HEK293 (cell line): Measurements from ENCODE around the gene ACTN3.
A peak's percentile ranks its signal among the peaks of the same experiment; 100 is the strongest.

Source experiments
- BCL11B ChIP-seq: fragments of 450-650 bp; formaldehyde crosslinking; IDR thresholded peaks from 2 replicates; pipeline ENCODE4 v1.5.1; 2016; ENCODE audit warnings: low read depth, missing biosample characterization, missing genetic modification characterization
- GLI4 ChIP-seq: fragments of 450-650 bp; formaldehyde crosslinking; IDR thresholded peaks from 2 replicates; pipeline ENCODE4 v1.5.1; 2016; ENCODE audit warnings: missing biosample characterization, missing genetic modification characterization
- HOXC10 ChIP-seq: sonication (generic); formaldehyde crosslinking; IDR thresholded peaks from 2 replicates; pipeline ENCODE4 v1.8.1; 2023; ENCODE audit warnings: mild to moderate bottlenecking, missing genetic modification reagents
- KLF7 ChIP-seq: fragments of 450-650 bp; formaldehyde crosslinking; IDR thresholded peaks from 2 replicates; pipeline ENCODE4 v1.5.1; 2016; ENCODE audit warnings: missing biosample characterization, missing genetic modification characterization, borderline replicate concordance
- PRDM6 ChIP-seq: fragments of 450-650 bp; formaldehyde crosslinking; IDR thresholded peaks from 2 replicates; pipeline ENCODE4 v1.5.1; 2017; ENCODE audit warnings: missing biosample characterization, missing genetic modification characterization
- TRIM28 ChIP-seq: IDR thresholded peaks from 2 replicates; pipeline ENCODE4 v1.6.1; 2011; ENCODE audit warnings: low read length, control low read depth, borderline replicate concordance
- ZBTB17 ChIP-seq: fragments of 450-650 bp; formaldehyde crosslinking; IDR thresholded peaks from 2 replicates; pipeline ENCODE4 v1.5.1; 2016; ENCODE audit warnings: missing biosample characterization, missing genetic modification characterization
- ZBTB48 ChIP-seq: fragments of 450-650 bp; formaldehyde crosslinking; IDR thresholded peaks from 2 replicates; pipeline ENCODE4 v1.5.1; 2016; ENCODE audit warnings: missing biosample characterization, missing genetic modification characterization
- ZFP37 ChIP-seq: fragments of 450-650 bp; formaldehyde crosslinking; IDR thresholded peaks from 2 replicates; pipeline ENCODE4 v1.5.1; 2016; ENCODE audit warnings: missing biosample characterization, missing genetic modification characterization
- ZNF157 ChIP-seq: fragments of 450-650 bp; formaldehyde crosslinking; IDR thresholded peaks from 2 replicates; pipeline ENCODE4 v1.5.1; 2016; ENCODE audit warnings: missing biosample characterization, missing genetic modification characterization
- ZNF184 ChIP-seq: fragments of 450-650 bp; IDR thresholded peaks from 2 replicates; pipeline ENCODE4 v1.5.1; 2018; ENCODE audit warnings: missing biosample characterization, mild to moderate bottlenecking, missing genetic modification characterization
- ZNF214 ChIP-seq: fragments of 450-650 bp; formaldehyde crosslinking; IDR thresholded peaks from 2 replicates; pipeline ENCODE4 v1.5.1; 2017; ENCODE audit warnings: missing biosample characterization, mild to moderate bottlenecking, missing genetic modification characterization, borderline replicate concordance
- ZNF274 ChIP-seq, 2 experiments: fragments of 200-500 bp in 1 of 2; fragments of 450-650 bp in 1 of 2; sonication (Bioruptor generic) in 1 of 2; formaldehyde crosslinking in 1 of 2; IDR thresholded peaks; 2 replicates each; pipeline versions ENCODE4 v1.5.1 to v1.6.1; 2014 to 2016; ENCODE audit warnings: borderline replicate concordance in 1 of 2, inconsistent platforms in 1 of 2, low read length in 1 of 2, missing biosample characterization in 1 of 2, missing genetic modification characterization in 1 of 2
- ZNF37A ChIP-seq: fragments of 450-650 bp; IDR thresholded peaks from 2 replicates; pipeline ENCODE4 v1.5.1; 2018; ENCODE audit warnings: missing biosample characterization, missing genetic modification characterization
- ZNF394 ChIP-seq: fragments of 450-650 bp; formaldehyde crosslinking; IDR thresholded peaks from 2 replicates; pipeline ENCODE4 v1.5.1; 2016; ENCODE audit warnings: missing biosample characterization, missing genetic modification characterization, mild to moderate bottlenecking, moderate library complexity, borderline replicate concordance
- ZNF433 ChIP-seq: fragments of 450-650 bp; formaldehyde crosslinking; IDR thresholded peaks from 2 replicates; pipeline ENCODE4 v1.5.1; 2016; ENCODE audit warnings: missing biosample characterization, missing genetic modification characterization, low read depth
- ZNF530 ChIP-seq: fragments of 450-650 bp; formaldehyde crosslinking; IDR thresholded peaks from 2 replicates; pipeline ENCODE4 v1.5.1; 2016; ENCODE audit warnings: low read depth, missing biosample characterization, missing genetic modification characterization
- ZNF549 ChIP-seq: fragments of 450-650 bp; IDR thresholded peaks from 2 replicates; pipeline ENCODE4 v1.5.1; 2018; ENCODE audit warnings: missing biosample characterization, missing genetic modification characterization, mild to moderate bottlenecking, inconsistent platforms, moderate library complexity
- ZNF560 ChIP-seq: fragments of 450-650 bp; formaldehyde crosslinking; IDR thresholded peaks from 2 replicates; pipeline ENCODE4 v1.5.1; 2017; ENCODE audit warnings: missing biosample characterization, missing genetic modification characterization, borderline replicate concordance
- ZNF610 ChIP-seq: fragments of 450-650 bp; formaldehyde crosslinking; IDR thresholded peaks from 2 replicates; pipeline ENCODE4 v1.5.1; 2016; ENCODE audit warnings: missing biosample characterization, missing genetic modification characterization, borderline replicate concordance
- ZNF654 ChIP-seq: fragments of 450-650 bp; formaldehyde crosslinking; IDR thresholded peaks from 2 replicates; pipeline ENCODE4 v1.5.1; 2016; ENCODE audit warnings: low read depth, missing biosample characterization, missing genetic modification characterization
- ZNF707 ChIP-seq: fragments of 450-650 bp; formaldehyde crosslinking; IDR thresholded peaks from 2 replicates; pipeline ENCODE4 v1.5.1; 2016; ENCODE audit warnings: missing biosample characterization, missing genetic modification characterization
- ZNF768 ChIP-seq: fragments of 450-650 bp; formaldehyde crosslinking; IDR thresholded peaks from 2 replicates; pipeline ENCODE4 v1.5.1; 2018; ENCODE audit warnings: missing biosample characterization, mild to moderate bottlenecking, missing genetic modification characterization
- ZNF785 ChIP-seq: fragments of 450-650 bp; formaldehyde crosslinking; IDR thresholded peaks from 2 replicates; pipeline ENCODE4 v1.5.1; 2016; ENCODE audit warnings: missing biosample characterization, missing genetic modification characterization
- ZNF792 ChIP-seq: fragments of 450-650 bp; formaldehyde crosslinking; IDR thresholded peaks from 2 replicates; pipeline ENCODE4 v1.5.1; 2016; ENCODE audit warnings: missing biosample characterization, missing genetic modification characterization
- ZSCAN30 ChIP-seq: fragments of 450-650 bp; IDR thresholded peaks from 2 replicates; pipeline ENCODE4 v1.5.1; 2018; ENCODE audit warnings: missing biosample characterization, mild to moderate bottlenecking, missing genetic modification characterization, moderate library complexity
- ZSCAN4 ChIP-seq: fragments of 450-650 bp; formaldehyde crosslinking; IDR thresholded peaks from 2 replicates; pipeline ENCODE4 v1.5.1; 2017; ENCODE audit warnings: missing biosample characterization, missing genetic modification characterization
- TF ChIP-seq, protein P1 (sequence below): fragments of 450-650 bp; formaldehyde crosslinking; IDR thresholded peaks from 2 replicates; pipeline ENCODE4 v1.5.1; 2016; ENCODE audit warnings: missing biosample characterization, missing genetic modification characterization
- TF ChIP-seq, protein P2 (sequence below): fragments of 450-650 bp; formaldehyde crosslinking; IDR thresholded peaks from 2 replicates; pipeline ENCODE4; 2016; ENCODE audit warnings: missing biosample characterization, missing genetic modification characterization
- TF ChIP-seq, protein P3 (sequence below): fragments of 450-650 bp; formaldehyde crosslinking; IDR thresholded peaks from 2 replicates; pipeline ENCODE4 v1.5.1; 2016; ENCODE audit warnings: missing biosample characterization, missing genetic modification characterization
- TF ChIP-seq, protein P4 (sequence below): fragments of 450-650 bp; formaldehyde crosslinking; IDR thresholded peaks from 2 replicates; pipeline ENCODE4 v1.5.1; 2016; ENCODE audit warnings: missing biosample characterization, missing genetic modification characterization

Gene ACTN3

DNA sequence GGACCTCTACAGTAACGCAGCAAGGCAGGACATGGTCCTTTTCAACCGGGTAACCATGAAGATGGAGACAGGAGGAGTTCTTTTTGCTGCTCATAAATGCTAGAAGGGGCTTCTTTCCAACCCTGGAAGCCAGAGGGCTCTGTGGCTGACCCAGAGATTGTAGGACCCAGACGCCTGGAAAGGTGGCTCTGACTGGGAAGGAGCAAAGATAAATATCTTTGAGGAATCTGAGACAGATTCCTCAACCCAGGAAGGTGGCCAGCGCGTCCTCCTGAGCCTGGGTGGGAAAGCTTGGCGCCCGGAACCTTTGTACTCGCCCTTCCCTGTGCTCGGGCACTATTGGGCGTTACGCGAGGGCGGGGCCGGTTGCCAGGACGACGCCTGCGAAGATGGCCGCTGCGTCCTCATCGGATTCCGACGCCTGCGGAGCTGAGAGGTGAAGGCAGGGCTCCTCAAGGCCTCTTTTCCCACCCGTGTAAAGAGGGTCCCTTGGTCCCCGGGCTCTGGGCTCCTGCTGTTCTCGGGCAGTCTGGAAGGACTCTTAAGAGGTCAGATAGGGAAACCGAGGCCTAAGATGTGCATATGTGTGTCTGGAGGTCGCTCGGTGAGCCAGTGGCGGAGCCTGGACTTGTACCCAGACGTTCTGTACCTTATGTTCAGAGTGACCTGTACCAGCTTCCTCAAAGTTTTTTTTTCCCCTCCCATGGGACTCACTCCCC, 36.3 kb upstream of the ACTN3 start, which contains the start of gene BBS1 (continued):
- TF ChIP-seq ZNF274 (IDR thresholded peaks at IDR 0.05; ENCODE audit: low read length), result no peak
- TF ChIP-seq ZNF274 (tag by site-specific recombination; IDR thresholded peaks at IDR 0.05; ENCODE audit: borderline replicate concordance), result no peak
- TF ChIP-seq BCL11B (tag by site-specific recombination), result no peak
- no peak for TF ChIP-seq ZNF37A (tag by site-specific recombination)
- no peak for TF ChIP-seq ZNF214 (tag by site-specific recombination)
- TF ChIP-seq ZNF792, result no peak
- no peak for TF ChIP-seq ZNF707
- no peak for TF ChIP-seq TRIM28
- no peak for TF ChIP-seq ZNF433 (tag by site-specific recombination)
- no peak for TF ChIP-seq ZNF157 (tag by site-specific recombination)
- TF ChIP-seq ZSCAN30 (tag by site-specific recombination), result 0 out of 2 replicates have a peak, but pooled peaks have one; percentile 42
- no peak for TF ChIP-seq HOXC10
- TF ChIP-seq ZNF530, result no peak
- peak; percentile 27; the same call in 1 of the 2 replicates for TF ChIP-seq ZNF394
- TF ChIP-seq ZNF654 (tag by site-specific recombination), result no peak
- no peak for TF ChIP-seq ZNF549 (tag by site-specific recombination)
- TF ChIP-seq ZBTB48 (tag by site-specific recombination), result no peak
- TF ChIP-seq ZSCAN4 (tag by site-specific recombination), result no peak
- no peak for TF ChIP-seq PRDM6 (tag by site-specific recombination)
- TF ChIP-seq ZNF184 (tag by site-specific recombination), result 0 out of 2 replicates have a peak, but pooled peaks have one; percentile 15
- peak; percentile 91 for TF ChIP-seq KLF7
- TF ChIP-seq ZBTB17 (tag by site-specific recombination), result peak; percentile 61
- TF ChIP-seq, protein P1, sequence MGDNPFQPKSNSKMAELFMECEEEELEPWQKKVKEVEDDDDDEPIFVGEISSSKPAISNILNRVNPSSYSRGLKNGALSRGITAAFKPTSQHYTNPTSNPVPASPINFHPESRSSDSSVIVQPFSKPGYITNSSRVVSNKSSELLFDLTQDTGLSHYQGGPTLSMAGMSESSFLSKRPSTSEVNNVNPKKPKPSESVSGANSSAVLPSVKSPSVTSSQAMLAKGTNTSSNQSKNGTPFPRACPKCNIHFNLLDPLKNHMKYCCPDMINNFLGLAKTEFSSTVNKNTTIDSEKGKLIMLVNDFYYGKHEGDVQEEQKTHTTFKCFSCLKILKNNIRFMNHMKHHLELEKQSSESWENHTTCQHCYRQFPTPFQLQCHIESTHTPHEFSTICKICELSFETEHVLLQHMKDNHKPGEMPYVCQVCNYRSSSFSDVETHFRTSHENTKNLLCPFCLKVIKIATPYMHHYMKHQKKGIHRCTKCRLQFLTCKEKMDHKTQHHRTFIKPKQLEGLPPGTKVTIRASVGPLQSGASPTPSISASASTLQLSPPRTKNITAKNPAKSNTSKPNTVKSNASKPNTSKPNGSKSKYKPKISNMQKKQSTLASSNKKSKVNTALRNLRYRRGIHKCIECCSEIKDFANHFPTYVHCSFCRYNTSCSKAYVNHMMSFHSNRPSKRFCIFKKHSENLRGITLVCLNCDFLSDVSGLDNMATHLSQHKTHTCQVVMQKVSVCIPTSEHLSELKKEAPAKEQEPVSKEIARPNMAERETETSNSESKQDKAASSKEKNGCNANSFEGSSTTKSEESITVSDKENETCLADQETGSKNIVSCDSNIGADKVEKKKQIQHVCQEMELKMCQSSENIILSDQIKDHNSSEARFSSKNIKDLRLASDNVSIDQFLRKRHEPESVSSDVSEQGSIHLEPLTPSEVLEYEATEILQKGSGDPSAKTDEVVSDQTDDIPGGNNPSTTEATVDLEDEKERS, result no peak
- TF ChIP-seq, protein P2, sequence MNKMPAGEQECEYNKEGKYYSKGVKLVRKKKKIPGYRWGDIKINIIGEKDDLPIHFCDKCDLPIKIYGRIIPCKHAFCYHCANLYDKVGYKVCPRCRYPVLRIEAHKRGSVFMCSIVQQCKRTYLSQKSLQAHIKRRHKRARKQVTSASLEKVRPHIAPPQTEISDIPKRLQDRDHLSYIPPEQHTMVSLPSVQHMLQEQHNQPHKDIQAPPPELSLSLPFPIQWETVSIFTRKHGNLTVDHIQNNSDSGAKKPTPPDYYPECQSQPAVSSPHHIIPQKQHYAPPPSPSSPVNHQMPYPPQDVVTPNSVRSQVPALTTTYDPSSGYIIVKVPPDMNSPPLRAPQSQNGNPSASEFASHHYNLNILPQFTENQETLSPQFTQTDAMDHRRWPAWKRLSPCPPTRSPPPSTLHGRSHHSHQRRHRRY (tag by site-specific recombination), result no peak
- no peak for TF ChIP-seq ZNF560
- TF ChIP-seq ZNF610 (tag by site-specific recombination), result no peak
- TF ChIP-seq ZNF785 (tag by site-specific recombination), result no peak
- TF ChIP-seq ZFP37, result peak; percentile 87; the same call in 1 of the 2 replicates
- TF ChIP-seq, protein P3, sequence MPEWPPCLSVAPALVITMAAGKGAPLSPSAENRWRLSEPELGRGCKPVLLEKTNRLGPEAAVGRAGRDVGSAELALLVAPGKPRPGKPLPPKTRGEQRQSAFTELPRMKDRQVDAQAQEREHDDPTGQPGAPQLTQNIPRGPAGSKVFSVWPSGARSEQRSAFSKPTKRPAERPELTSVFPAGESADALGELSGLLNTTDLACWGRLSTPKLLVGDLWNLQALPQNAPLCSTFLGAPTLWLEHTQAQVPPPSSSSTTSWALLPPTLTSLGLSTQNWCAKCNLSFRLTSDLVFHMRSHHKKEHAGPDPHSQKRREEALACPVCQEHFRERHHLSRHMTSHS, result no peak
- no peak for TF ChIP-seq ZNF768
- TF ChIP-seq GLI4 (tag by site-specific recombination), result peak; percentile 65; the same call in 1 of the 2 replicates
- TF ChIP-seq, protein P4, sequence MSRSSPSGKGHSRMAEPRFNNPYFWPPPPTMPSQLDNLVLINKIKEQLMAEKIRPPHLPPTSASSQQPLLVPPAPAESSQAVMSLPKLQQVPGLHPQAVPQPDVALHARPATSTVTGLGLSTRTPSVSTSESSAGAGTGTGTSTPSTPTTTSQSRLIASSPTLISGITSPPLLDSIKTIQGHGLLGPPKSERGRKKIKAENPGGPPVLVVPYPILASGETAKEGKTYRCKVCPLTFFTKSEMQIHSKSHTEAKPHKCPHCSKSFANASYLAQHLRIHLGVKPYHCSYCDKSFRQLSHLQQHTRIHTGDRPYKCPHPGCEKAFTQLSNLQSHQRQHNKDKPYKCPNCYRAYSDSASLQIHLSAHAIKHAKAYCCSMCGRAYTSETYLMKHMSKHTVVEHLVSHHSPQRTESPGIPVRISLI (tag by site-specific recombination), result no peak; the same call in 1 of the 2 replicates
